HL-60 (cell line): ENCODE results near the gene SYNC.

ENCODE experiments used
- DNase-seq, 2 experiments: peaks; one replicate each; pipeline ENCODE4 v3.0.0-alpha.2; 2010 to 2020; ENCODE audit warnings: low read depth in 1 of 2, low spot score in 1 of 2
- H3K27ac ChIP-seq: fragments of 250-450 bp; sonication (Bioruptor Pico); replicated peaks from 2 replicates; pipeline ENCODE4 v1.5.1; 2020; ENCODE audit warnings: mild to moderate bottlenecking, moderate library complexity
- H3K27me3 ChIP-seq: fragments of 250-450 bp; sonication (Bioruptor Pico); 2 replicates; pipeline ENCODE4 v1.5.1; 2021; ENCODE audit warnings: mild to moderate bottlenecking, moderate library complexity; ENCODE audit not compliant: insufficient read depth, poor library complexity, severe bottlenecking
- H3K4me3 ChIP-seq: replicated peaks from 2 replicates; pipeline ENCODE4 v1.5.1; 2011; ENCODE audit warnings: mild to moderate bottlenecking, control low read depth, low read length; ENCODE audit not compliant: insufficient read depth
- GABPA ChIP-seq: IDR thresholded peaks from 2 replicates; pipeline ENCODE4 v1.6.1; 2012; ENCODE audit warnings: low read depth
- POLR2AphosphoS5 ChIP-seq: IDR thresholded peaks from 2 replicates; pipeline ENCODE4 v1.6.1; 2012; ENCODE audit warnings: low read depth
- SPI1 ChIP-seq: IDR thresholded peaks from 2 replicates; pipeline ENCODE4 v1.6.1; 2012; ENCODE audit warnings: low read depth, mild to moderate bottlenecking, borderline replicate concordance
- TF ChIP-seq, protein P1 (sequence below): IDR thresholded peaks from one replicate; pipeline ENCODE4 v1.5.1; 2011; ENCODE audit warnings: low read length, control low read depth, inconsistent platforms; ENCODE audit not compliant: insufficient read depth
- TF ChIP-seq, protein P2 (sequence below): IDR thresholded peaks from 2 replicates; pipeline ENCODE4 v1.6.1; 2012; ENCODE audit warnings: low read depth; ENCODE audit not compliant: insufficient replicate concordance

Gene SYNC

DNA sequence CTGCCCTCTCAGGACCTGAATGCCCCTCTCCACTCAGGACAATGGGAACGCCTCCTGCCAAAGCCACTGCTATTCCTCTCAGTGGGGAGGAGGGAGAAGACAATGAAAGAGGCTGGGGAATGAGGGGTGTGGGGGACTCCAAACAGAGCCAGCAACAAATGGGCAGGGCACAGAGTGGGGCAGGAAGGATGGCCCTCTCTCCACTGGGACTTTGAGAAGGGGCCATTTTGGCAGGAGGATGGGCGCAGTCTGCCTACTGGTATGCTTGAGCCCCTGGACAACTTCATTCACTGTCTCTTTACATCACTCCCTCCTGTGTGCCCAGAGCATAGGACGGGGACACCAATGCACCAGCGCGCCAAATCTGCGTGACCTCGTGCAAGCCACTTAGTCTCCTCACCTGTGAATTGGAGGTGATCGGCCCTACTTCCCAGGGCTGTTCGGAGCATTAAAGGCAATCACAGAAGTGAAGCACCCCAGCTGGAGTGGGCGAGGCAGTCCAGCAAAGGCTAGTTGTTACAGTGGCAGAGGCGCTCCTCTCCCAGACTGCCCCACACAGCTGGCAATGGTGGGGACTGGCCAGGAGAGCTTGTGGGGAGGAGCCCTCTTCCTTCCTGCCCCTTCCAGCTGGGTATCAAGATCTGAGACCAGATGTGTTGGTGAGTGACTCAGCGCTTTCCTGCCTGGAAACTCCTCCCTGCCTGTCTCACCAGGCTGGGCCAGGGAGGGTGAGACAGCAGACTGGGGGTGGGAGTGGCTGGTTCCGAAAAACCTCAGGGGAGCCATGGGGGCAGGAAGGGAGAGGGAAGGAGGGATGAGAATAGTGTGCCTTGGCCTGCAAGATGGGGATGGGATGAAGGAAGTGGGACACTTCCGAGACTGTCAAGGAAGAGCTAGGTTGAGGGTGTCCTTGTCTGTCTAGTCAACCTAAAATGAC is 22.4 kb upstream of the SYNC start:
- no peak overlapping the region for H3K27ac ChIP-seq
- DNase-seq: peak; percentile 69 to 71
- no peaks in the 10 kb centered on the region for H3K27me3 ChIP-seq
- no peak overlapping the region for H3K4me3 ChIP-seq
- TF ChIP-seq SPI1 (no peak), POLR2AphosphoS5 (peak; percentile 57; the same call in 1 of the 2 replicates), GABPA (no peak)
- TF ChIP-seq, protein P1, sequence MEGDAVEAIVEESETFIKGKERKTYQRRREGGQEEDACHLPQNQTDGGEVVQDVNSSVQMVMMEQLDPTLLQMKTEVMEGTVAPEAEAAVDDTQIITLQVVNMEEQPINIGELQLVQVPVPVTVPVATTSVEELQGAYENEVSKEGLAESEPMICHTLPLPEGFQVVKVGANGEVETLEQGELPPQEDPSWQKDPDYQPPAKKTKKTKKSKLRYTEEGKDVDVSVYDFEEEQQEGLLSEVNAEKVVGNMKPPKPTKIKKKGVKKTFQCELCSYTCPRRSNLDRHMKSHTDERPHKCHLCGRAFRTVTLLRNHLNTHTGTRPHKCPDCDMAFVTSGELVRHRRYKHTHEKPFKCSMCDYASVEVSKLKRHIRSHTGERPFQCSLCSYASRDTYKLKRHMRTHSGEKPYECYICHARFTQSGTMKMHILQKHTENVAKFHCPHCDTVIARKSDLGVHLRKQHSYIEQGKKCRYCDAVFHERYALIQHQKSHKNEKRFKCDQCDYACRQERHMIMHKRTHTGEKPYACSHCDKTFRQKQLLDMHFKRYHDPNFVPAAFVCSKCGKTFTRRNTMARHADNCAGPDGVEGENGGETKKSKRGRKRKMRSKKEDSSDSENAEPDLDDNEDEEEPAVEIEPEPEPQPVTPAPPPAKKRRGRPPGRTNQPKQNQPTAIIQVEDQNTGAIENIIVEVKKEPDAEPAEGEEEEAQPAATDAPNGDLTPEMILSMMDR: no peak
- TF ChIP-seq, protein P2, sequence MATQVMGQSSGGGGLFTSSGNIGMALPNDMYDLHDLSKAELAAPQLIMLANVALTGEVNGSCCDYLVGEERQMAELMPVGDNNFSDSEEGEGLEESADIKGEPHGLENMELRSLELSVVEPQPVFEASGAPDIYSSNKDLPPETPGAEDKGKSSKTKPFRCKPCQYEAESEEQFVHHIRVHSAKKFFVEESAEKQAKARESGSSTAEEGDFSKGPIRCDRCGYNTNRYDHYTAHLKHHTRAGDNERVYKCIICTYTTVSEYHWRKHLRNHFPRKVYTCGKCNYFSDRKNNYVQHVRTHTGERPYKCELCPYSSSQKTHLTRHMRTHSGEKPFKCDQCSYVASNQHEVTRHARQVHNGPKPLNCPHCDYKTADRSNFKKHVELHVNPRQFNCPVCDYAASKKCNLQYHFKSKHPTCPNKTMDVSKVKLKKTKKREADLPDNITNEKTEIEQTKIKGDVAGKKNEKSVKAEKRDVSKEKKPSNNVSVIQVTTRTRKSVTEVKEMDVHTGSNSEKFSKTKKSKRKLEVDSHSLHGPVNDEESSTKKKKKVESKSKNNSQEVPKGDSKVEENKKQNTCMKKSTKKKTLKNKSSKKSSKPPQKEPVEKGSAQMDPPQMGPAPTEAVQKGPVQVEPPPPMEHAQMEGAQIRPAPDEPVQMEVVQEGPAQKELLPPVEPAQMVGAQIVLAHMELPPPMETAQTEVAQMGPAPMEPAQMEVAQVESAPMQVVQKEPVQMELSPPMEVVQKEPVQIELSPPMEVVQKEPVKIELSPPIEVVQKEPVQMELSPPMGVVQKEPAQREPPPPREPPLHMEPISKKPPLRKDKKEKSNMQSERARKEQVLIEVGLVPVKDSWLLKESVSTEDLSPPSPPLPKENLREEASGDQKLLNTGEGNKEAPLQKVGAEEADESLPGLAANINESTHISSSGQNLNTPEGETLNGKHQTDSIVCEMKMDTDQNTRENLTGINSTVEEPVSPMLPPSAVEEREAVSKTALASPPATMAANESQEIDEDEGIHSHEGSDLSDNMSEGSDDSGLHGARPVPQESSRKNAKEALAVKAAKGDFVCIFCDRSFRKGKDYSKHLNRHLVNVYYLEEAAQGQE: no peak

DNA sequence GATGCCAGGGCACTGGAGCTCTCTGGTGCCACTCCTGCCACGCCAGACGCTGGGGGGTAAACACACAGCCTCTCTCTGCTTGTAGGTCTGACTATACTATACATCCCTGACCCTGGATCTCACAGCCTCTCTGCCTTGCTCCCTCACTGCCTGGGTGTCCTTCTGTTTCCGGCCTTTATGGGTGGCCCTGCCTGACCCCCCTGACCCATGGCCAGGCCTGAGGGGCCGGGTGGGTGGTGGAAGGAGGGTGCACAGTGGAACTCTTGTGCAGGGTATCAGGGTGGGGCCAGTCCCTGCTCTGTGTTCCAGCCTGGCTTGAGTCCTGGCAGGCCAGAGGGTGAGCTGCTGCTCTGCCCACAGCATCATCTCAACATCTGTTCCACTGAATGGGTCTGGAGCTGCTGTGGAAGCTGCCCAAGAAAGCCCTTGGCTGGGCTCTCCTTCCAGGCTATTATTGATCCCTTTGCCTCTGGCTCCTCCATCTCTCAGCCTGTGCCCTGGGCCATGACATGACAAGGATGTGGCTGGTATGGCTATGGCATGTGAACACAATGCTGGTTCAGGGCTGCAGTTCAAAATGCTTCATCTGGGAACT is 17.2 kb upstream of the SYNC start:
- DNase-seq: no peak
- TF ChIP-seq, protein P1: no peak
- TF ChIP-seq GABPA (no peak), SPI1 (no peak), POLR2AphosphoS5 (no peak)
- TF ChIP-seq, protein P2: no peak
- Histone ChIP-seq H3K27ac (no peak overlapping the region), H3K4me3 (no peak overlapping the region), H3K27me3 (no peaks in the 10 kb centered on the region)

DNA sequence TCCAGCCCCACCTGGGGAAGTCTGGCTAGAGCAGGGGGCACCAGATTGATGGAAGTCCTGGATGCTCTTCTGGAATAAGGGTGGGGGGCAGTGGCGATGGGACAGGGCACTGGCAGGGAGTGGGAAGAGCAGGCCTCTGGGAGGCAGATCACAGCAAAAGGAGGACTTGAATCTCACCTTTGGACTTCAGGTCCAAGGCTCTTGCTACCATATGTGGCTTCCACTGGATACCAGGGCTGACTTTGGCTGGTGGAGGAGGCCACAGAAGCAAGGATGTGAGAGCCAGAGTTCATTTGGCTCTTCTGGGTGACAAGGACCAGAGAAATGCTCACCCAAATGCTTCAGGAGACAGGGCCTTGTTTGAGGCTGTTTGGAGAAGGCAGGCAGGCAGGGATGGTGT is 16.0 kb upstream of the SYNC start:
- TF ChIP-seq SPI1: no peak
- no peak for TF ChIP-seq GABPA
- TF ChIP-seq, protein P2: no peak
- TF ChIP-seq POLR2AphosphoS5: no peak
- TF ChIP-seq, protein P1: no peak
- DNase-seq: no peak
- no peak overlapping the region for H3K27ac ChIP-seq
- H3K4me3 ChIP-seq: no peak overlapping the region
- no peaks in the 10 kb centered on the region for H3K27me3 ChIP-seq
